Hematopoietic multipotent progenitor cell treated with erythropoietin and hydrocortisone succinate and interleukin-3 and kit ligand, for 15 days (in vitro differentiated cells): ENCODE results near the gene LAGE3.
A peak's percentile ranks its signal among the peaks of the same experiment; 100 is the strongest.

Experiments
- DNase-seq: peaks from one replicate; pipeline ENCODE4 v3.0.0-alpha.2; 2015; ENCODE audit warnings: low spot score

Gene LAGE3

DNA sequence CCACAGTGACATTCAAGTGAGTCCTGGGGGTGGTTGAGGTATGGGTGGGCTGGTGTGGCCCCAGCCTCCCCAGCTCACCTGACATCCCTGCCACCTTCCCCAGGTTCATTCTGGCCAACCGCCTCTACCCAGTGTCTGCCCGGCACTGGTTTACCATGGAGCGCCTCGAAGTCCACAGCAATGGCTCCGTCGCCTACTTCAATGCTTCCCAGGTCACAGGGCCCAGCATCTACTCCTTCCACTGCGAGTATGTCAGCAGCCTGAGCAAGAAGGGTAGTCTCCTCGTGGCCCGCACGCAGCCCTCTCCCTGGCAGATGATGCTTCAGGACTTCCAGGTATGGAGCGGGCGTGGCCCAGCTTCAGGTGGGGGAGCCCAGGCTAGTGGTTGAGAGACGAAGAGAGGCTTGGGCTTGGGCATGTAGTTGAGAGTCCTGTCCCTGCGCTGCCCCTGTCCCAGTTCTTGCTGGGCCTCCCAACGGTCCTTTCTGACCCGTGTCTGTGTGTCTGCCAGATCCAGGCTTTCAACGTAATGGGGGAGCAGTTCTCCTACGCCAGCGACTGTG, 43.8 kb downstream of the LAGE3 start:
- no peak for DNase-seq

DNA sequence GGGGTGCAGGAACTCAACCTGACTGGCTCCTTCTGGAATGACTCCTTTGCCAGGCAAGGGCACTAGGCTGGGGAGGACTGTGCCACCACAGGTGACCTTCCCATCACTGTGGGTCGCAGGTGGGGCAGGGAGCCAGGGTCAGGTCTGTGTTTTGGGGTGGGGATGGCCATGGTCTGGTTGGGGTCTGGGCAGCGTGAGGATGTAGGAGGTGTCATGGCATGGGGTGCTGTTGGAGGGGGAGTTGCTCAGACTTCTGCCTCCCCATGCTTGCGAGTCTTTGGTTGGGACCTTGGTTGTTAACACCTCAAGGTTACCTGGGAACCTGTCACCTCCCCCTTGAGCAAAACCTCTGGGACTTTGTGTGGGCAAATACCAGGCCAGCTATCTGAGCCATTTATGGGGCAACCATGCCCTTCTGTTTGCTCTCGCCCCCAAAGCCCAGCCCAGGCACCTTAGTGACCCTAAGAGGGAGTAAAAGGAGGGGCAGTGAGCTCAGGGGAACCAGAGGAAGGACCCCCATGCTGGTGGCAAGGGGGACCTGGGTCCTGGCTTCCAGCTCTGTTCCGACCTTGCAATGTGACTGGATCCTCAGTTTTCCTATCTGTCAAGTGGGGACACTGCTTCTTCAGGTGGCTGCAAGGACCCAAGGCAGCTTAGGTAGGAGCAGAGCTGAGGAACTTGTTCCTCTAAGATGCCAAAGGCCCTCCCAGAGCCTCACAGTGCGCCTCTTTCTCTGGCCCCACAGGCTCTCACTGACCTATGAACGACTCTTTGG, 44.5 kb downstream of the LAGE3 start:
- no peak for DNase-seq

DNA sequence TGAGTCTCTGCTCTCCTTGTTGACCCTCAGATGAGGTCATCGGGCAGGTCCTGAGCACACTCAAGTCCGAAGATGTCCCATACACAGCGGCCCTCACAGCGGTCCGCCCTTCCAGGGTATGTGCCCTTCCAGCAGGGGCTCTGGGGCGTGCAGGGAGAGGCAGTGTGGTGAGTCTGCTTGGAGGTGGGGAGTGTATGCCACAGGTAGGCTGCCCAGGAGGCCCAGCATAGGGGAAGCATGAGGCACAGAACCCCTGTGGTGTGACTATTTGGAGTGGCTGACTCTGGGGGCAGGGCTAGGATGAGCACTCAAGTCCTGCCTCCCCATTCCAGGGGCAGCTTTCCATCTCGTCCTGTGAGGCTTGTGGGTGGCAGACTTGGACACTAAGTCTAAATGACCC, 45.5 kb downstream of the LAGE3 start:
- DNase-seq, result no peak

DNA sequence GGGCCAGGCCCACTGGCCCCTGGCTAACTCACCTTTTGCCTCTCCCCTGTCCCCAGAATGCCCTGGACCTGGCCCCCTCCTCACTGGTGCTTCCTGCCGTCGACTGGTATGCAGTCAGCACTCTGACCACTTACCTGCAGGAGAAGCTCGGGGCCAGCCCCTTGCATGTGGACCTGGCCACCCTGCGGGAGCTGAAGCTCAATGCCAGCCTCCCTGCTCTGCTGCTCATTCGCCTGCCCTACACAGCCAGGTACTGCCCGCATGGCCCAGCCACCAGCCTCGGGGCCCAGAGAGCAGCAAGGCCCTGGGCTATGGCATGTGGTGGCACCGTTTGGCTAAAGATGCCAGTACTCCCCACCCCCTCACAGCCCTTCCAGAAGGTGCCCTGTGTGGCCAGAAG, 46.9 kb downstream of the LAGE3 start:
- no peak for DNase-seq

DNA sequence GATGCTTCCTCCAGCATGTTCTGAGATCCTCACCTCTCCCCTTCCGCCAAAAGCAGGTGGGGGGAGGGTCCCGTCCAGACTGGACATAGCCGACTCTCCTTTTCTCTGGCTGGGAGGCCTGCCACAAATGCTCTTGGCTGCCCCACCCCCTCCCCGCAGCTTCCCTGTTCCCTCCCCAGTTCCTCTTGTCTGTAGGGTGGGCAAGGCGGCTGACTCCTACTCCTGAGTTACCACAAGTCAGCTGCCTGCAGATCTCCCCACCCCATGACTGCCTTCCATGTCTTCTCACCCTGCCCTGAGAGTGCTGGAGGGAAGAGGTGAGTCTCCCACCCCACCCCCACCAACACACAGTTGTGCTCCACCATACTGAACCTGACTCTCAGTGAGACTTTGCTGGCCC, 47.7 kb downstream of the LAGE3 start:
- no peak for DNase-seq

DNA sequence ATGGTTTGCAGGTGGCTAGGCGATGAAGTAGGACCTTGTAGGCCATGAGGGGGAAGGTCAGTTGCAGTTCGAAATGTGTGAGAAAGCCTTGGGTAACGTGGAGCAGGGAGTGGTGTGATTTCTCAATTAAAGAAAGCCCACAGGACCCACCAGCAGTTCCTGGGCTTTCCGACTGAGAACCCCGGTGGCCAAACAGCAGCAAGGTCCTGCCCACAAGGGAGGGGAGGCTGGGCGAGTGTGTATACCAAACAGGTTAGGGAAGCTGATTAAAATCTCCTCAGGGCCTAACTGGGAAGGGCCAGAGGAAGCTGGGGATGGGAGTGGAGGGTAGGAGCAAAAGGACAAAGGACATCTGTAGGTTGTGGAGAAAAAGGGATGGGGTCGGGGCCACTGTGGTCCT, 48.2 kb downstream of the LAGE3 start:
- no peak for DNase-seq

DNA sequence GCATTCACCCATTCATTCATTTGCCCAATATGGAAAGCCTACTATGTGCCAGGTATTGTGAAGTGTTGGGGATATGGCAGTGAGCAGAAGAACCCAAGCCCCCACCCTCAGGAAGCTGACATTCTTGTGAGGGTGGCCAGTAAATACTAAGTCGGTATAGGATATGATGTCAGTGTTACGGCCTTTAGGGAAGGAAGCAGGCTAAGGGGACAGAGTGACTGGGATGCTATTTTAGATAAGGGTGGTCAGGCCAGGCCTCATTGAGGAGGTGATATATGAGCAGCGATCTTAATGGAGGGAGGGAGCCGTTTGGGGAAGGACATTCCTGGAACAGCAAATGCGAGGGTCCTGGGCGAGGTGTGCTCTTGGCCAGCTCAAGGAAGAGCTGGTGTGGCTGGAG, 48.6 kb downstream of the LAGE3 start:
- DNase-seq, result no peak

DNA sequence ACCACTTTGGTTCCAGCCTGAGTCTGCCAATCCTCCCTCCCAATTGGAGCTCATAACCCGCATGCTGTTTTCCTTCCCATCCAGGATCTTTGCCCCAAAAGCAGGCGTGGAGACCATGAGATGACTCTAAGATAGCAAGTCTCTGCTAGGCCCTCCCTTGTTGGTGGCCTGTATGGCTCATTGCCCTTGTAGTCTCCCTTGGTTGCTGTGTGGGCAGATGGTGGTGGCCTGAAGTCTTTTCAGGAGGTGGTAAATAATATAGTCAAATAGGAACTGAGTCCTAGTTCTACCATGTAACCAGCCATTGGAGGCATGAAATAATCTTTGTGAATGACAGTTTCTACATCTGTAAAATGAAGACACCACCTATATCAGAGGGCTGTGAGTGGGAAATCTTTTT, 49.4 kb downstream of the LAGE3 start:
- no peak for DNase-seq

DNA sequence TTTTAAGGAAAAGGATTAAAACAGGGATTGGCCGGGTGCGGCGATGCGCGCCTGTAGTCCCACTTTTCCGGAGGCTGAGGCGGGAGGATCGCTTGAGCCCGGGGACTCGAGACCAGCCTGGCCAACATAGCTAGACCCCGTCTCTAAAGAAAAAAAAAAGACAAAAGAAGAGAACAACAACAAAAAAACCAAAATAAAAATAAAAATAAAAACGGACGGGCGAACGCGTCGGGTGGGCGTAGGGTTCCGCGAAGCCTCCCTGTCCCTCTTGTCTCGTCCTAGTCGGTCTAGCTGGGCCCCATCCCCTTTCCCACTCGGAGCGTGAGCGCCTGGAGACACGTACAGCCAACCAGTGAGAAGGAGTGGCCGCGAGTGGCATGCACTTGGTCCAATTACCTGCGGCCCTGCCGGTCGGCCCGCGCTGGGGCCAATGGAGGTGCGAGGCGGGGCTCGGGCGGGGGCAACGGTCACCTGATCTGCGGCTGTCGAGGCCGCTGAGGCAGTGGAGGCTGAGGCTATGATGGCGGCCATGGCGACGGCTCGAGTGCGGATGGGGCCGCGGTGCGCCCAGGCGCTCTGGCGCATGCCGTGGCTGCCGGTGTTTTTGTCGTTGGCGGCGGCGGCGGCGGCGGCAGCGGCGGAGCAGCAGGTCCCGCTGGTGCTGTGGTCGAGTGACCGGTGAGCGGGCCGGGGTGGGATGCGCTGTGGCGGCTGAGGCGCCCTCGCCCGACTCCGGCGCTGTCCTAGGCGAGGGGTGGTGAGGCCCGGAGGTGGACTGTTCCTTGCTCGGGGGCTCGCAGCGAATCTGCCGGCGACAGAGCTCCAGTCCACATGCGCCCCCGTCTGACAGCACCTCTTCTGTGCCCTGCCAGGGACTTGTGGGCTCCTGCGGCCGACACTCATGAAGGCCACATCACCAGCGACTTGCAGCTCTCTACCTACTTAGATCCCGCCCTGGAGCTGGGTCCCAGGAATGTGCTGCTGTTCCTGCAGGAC, 50.6 kb downstream of the LAGE3 start, which contains the start of gene ATP6AP1:
TSS of gene ATP6AP1 (plus strand) at position 502 of the 996 bp plus-strand sequence. CDS start at position 518, 16 bp downstream.
- peak; percentile 88 for DNase-seq
